ENCODE measurements around the gene UBTF. TPM values are rescaled to one million over a fixed set of nuclear protein-coding genes. Genes with fewer than 3 reads are reported as not detected.

Gene UBTF
- total RNA-seq, 1 donor = 58.7 TPM

DNA sequence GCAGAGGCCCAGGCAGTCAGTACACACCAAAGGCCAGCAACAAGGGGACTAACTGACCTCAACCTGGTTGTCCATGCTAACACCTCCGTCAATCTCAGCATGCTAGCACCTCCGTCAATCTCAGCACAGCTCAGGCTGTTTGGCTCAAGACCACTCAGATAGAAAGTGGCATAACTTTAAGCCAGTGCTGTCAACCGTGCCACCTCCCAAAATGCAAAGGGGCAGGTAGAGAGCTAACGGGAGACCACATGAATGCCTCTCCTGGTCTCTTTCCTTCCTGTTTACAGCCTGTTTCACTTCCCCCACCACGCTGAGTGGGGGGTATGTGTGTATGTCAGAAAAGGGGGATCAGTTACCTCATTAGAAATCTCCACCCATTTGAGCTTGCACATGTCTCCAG is 3.3 kb downstream of the UBTF start:
- DNase-seq (ENCODE audit: low read depth in 2 of 3, low spot score in 2 of 3) = no peak

DNA sequence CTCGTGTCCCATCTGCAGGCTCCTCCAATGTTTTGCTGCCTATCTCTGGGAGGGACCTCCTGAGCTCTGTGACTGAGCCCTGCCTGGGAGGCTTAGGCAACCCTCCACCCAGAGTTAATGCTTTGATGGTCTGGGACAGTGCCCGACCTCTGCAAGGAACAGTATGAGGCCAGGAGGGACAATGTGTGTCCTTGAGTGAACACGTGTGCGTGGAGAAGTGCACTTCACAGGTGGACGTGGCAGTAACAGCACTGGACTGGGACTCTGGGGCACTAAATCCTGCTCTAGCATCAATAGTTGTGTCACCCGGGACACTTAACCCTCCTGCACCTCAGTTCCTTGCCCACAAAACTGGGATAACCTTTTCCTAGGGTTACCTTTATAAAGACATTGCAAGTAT is 4.6 kb downstream of the UBTF start:
- DNase-seq (ENCODE audit: low read depth in 2 of 3, low spot score in 2 of 3) = no peak

DNA sequence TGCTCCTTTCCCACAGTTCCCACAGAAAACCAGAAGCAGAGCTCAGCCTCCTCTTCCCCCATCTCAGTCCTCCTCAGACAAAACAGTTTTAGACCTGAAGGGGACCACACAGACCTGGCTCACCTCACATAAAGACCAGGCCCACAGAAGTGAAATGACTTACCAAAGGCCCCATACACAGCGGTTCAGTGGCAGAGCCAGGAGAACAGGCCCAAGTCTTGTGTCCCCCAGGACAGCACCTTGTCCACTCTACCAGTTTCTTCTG is 5.3 kb downstream of the UBTF start:
- no peak for DNase-seq (ENCODE audit: low read depth in 2 of 3, low spot score in 2 of 3)

DNA sequence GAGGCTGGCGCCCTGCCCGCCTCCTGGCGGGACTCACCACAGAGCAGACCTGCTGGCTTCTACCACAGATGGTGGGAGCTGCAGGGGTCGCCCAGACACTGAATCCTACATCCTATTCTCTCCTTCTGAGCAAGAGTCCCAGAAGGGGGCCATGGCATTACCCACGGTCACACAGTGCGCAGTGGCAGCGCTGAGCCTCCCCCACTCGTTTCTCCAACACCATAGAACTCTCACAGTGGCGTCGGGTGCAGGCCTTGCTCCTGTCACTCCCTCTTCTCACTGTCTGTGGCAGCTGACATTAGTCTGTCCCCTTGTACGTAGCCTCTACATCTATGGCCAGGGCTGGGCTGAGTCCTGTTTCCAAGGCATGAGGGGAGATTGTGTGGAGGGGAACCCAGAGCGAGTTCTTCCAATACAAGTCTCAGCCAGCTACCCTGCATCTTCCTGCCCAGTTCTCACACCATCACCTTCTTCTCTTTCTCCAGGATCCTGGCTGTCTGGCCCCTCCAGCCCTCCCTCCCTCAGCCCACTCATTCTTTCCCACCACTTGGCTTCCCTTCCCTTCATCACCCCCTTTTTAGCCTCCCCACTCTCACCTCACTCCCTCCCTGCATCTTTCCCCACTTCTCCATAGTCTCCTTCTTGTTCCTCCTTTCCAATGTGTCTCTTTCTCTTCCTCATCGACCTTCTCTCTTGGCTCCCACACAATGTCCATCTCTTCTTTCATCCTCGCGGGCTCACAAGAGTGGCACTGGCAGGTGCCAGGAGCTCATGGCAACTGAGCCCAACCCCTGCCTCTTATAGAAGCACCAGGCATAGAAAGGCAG is 5.9 kb downstream of the UBTF start:
- DNase-seq (ENCODE audit: low read depth in 2 of 3, low spot score in 2 of 3) = no peak

DNA sequence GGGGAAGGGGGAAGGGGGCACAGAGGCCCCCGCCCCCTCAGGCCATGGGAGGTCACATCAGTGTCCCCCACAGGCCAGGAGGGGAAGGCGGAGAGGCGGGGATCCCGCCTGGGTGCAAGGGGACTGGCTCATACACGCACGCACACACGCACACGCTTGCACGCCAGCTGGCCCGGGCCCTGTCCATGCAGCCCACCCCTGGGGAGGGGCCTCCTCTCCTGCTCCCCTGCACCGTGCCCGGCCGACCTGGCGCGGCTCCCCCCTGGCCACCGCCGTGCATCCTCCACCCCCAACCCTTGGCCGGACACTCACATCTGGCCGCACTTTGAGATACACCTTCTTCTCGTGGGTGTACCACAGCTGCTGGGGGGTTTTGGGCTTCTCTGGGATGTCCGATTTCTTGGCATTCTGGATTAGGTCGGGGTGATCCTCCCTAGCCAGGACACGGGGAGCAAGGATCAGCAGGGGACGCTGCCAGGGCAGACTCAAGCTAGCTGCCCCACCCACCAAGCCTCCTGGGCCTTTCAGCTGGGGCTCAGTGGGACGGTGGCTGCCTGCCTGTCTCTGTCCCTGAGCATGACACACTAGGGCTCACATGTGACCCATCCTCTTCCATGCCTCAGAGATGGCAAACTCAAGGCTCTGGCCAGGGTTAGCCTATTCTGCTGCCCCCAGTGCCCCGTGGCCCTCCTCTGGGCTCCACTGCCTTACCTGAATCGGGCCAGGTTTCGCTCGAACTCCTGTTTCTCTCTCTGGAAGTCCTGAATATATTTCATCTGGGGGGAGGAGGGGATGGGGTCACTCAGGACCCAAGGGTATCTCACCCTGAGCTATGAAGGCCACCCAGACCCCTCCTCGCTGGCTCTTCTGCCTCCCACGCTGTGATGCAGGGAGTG is 6.7 kb downstream of the UBTF start:
- DNase-seq (ENCODE audit: low read depth in 2 of 3, low spot score in 2 of 3) = no peak

DNA sequence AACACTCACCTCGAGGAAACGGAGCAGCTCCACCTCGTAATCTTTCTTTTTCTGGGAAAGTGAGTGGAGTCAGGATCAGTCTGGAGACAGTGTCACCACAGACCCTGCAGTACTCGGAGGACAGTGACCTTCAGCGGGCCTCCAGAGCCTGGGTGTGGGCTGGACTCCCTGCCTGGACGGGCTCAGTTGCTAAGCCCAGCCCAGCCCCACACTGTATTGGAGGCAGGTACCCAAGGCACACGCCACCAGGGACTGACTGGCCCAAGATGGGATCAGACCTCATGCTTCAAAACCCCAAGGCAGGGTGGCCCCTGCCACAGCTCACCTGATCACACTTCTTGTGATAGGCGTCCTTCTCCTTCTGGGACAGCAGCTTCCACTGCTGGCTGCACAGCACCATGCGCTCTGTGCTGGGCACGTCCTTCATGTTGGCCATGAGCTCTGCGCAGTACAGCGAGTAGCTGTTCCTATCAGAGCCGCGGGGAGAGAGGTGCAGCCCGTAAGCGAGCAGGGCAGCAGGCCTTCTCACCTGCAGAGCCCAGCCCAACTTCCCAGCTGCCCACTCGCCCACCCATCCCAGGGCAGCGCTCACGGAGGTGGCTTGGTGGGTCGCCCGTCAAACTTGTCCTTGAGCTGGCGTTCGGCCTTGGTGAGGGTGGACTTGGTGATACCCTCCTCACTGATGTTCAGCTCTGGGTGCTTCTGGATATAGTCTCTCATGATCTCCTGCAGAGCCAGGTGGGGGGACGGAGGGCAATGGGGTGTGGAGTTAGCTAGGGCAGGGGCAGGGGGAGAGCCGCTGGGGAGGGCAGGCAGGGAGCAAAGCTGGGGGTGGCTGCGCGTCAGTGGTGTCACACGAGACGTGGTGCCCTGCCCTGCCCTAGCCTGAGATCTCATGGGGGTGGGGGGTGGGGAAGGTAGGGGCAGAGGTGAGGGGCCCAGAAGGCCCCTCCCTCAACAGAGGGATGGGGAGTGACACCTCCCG is 7.9 kb downstream of the UBTF start:
- no peak for DNase-seq (ENCODE audit: low read depth in 2 of 3, low spot score in 2 of 3)

DNA sequence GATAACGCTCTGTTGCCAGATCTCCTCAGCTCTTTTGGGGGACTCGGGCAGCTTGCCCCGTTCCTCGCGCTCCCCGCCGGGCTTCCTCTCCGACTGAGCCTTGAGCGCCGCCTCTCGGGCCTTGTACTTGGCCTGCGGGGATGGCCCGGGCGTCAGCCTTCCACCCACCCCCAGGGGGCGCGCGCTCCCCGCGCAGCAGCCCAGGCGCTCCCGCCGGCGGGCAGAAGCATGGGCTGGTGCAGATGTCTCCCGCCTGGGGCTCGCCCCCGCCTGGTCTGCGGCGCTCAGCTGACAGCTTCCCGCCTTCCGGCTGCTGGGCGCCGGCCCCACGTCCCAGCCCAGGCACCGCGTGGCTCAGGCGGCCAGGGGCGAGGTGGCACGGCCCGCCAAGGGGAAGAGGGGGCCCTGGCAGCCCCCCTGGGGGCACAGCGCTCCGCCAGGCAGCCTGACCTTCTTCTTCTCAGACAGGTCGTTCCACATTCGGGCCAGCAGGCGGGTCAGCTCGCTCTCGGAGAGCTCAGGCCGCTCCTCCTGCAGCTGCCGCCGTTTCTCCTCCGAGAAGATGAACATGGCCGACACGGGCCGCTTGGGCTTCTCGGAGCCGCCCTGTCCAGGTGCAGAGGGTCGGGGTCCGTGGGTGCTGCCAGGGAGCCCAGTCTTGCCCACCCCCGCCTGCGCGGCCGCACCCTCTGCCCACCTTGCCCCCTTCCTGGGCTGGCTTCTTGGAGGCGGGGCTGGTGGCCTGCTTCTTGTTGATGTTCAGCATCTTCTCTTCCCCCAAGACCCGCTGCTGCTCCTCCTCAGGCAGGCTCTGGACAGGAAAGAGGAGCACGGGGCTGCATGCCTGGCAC is 8.9 kb downstream of the UBTF start:
- peak; percentile 92 to 94 (median 92) for DNase-seq (ENCODE audit: low read depth in 2 of 3, low spot score in 2 of 3)

DNA sequence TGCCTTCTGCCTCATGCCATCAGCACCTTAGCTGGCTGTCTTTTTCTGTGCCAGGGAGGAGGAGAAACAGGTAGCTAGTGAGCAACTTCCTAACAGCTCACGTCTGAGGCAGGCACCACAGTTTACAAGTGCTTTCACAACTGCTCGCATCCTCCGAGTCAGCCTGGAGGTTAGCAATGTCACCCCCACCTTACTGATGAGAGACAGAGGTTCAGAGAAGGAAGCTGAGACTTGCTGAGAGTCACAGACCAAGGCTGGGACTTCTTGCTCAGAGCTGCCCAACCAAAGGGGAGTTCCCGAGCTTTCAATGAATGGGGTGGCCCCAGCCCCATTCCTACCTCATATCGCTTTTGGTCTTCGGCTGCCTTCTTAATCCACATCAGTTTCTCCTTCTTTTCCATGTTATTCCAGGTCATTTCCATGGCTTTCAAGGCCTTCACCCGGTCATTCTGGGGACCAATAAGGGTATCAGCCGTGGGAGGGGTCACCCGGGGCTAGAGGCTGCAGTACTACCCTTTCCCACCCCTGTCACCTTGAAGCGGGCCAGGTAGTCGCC is 9.6 kb downstream of the UBTF start:
- no peak for DNase-seq (ENCODE audit: low read depth in 2 of 3, low spot score in 2 of 3)

DNA sequence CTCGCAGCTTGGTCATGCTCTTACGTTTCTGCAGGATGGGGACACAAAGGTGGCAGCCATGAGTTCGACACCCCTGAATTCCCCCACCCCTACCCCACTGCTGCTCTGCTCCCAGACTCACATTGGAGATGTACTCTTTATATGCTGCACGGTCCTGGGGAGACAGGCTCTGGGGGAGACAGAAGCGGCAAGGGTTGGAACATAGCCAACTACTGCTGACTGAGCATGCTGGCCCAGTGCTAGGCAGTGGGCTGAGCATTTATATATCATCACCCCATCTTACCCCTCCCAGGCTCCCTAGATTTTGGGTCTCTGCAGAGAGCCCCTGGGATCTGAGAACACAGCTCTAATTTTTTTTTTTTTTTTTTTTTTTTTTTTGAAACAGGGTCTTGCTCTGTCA is 11.7 kb downstream of the UBTF start:
- DNase-seq (ENCODE audit: low read depth in 2 of 3, low spot score in 2 of 3) = no peak

DNA sequence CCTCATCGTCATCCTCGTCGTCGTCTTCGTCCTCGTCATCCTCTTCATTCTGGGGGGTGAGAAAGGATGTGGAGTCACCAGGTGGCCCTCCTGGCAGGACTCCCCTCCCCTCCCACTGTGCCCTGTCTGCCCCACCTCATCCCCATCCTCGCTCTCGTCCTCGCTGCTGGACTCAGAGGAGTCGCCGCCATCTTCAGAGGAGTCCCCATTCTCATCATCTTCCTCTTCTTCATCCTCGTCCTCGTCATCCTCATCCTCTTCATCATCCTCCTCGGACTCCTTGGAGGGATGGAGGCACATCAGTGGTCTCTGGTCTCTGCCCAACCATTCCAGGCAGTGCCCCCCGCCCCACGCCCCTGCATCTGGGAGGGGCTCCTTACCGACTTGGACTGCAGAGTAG is 12.2 kb downstream of the UBTF start:
- no peak for DNase-seq (ENCODE audit: low read depth in 2 of 3, low spot score in 2 of 3)

DNA sequence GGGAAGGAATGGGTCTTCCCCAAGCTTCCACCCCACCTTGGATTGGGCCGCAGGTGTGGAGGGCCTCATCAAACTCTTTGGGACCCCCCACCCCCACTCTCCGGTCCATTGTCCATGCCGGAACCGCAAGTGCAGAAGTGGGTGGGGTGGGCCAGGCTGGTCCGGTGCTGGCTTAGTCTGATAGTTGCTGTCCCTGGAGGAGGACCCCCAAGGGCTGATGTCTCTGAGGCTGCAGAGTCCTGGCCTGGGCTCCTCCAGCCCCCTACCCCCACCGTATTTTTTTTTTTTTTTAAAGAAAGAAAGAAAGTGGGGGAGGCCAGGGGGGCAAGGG is 12.7 kb downstream of the UBTF start:
- no peak for DNase-seq (ENCODE audit: low read depth in 2 of 3, low spot score in 2 of 3)

DNA sequence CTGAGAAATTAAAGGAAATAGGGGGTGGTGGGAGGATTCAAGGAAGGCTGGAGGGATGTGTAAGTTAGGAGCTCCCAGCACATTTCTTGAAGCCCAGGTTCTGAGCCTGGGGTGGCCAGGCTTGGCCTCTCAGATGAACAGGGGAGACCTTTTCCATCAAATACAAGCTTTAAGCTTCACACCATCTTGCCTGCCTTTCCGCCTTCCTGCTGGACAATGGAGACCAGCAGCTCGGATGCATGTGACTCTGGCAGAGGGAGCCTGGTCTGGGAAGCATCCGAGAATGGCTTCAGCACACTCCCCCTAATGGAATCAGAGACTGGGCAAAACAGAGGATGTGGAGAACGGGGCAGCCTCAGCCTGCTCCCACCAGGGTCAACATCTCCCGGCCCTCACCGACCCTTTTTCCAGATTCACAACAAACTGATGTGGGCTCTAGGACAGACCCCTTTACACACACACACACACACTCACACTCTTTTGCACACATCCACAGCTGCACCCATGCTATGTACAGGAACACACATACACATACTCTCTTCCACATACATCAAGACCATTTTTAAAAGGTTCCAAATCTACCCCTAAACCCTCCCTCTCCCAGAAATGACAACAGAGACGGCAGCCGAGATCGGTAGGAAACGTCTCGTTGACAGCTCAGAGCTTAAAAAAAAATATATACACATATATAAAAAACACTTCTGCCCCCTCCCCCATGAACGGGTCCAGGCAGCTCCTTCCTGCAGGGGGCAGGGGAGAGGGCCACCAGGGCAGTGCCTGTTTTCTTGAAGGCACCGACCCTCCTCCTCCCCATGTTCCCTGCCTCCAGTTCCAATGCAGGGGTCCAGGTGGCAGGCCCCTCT is 13.3 kb downstream of the UBTF start:
- DNase-seq (ENCODE audit: low read depth in 2 of 3, low spot score in 2 of 3) = peak in 1 of 3 donors; percentile 50

DNA sequence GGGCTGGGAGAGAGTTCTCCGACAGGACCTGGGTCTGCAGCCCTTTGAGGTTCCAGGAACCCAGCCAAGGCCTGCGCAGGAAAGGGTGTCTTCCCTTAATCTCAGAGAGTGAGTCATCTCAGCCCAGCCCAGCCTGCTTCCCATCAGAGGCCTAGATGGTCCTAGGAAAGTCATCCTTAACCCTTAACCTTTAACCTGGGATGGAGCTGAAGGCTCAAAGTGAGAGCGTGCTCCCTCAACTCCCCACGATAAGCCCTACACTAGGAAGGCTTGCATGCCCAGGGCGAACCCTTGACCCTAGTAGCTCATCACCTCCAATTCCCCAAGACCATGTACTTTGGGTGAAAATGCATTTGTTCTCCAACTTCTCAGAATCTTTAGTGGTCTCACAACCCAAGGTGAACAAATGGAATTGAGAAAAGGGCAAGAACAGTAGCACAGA is 15.0 kb downstream of the UBTF start:
- DNase-seq (ENCODE audit: low read depth in 2 of 3, low spot score in 2 of 3) = no peak

DNA sequence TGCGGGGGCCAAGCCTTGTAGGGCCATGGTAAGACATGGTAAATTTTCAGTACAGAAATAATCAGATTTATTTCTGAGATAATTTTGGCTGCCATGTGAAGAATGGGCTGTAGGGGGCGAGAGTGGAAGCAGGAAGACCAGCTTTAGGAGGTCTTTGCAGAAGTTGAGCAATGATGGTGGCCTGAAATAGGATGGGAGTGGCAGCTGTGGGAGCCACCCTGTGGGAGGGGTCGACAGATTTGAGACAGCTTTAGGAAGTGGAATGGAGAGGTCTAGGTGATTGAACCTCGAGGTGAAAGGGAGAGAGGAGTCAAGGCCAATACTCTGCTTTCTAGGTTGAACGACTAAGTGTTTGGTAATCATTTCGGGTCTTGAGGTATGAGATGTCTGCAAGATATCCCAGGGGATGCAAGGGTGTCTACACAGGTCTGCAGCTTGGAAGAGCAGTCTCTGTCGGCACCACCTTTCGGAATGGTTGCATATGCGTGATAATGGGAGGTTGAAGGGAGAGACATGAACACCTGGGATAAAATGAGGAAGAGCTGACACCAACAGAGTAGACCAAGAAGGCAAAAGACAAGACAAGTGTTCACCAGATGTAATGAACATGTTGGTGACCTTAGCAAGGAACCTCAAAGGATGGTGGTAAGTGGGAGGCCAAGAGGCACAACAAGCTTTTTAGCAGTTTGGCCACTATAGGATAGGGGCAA is 15.6 kb downstream of the UBTF start:
- DNase-seq (ENCODE audit: low read depth in 2 of 3, low spot score in 2 of 3) = peak in 2 of 3 donors; percentile 74 to 86

DNA sequence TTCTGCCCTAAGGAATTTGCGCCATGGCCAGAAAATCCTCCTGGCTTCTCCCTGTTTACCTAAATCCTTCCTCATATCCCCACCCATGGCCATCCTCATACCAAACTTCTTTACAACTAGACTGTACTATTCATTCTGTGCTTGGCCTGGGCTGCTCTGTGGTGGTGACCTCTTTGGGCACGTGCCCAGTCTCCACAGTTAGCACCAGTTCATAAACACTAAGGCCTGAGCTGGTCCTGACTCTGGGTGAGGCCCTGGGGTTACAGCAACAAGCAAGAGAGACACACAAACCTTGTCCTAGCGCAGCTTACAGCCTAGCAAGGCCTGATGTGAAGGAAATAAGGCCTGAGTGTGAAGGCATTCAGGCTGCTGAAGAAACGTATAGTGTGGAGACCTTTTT is 16.7 kb downstream of the UBTF start:
- no peak for DNase-seq (ENCODE audit: low read depth in 2 of 3, low spot score in 2 of 3)

DNA sequence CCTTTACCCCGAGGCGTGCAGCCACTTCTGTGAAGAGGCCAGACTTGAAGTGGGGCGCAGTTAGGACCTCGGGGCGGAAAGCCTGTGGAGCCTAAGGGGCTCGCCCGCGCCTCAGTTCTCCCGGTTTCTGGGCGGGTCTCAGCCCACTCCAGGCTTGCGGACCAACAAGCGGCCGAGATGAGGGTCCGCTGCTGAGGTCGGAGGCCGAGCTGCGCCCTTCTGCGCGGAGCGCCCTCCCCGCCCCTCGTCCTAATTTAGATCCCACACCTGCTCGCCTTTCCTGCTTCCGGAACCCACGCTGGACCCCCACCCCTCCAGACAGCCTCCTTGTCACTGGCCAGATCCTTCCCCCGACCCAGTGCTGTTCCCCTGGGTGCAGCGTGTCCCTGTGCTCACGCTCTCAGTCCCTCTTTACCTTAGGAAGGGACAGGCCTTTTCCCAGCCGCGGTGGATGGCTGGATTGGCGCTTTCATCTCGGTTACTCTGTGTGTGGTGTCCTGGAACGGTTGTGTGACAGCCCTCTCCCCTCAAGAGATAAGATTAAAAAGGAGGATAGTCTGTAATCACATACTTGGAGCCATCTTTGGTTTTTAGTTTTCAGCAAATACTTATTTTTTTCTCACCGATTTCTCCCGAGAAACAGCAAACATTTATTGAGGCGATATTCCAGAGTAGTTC is 18.9 kb downstream of the UBTF start:
- no peak for DNase-seq (ENCODE audit: low read depth in 2 of 3, low spot score in 2 of 3)

All from hematopoietic multipotent progenitor cell (in vitro differentiated cells).